GM12891 (cell line): ENCODE data around the gene MAGI1.

ENCODE experiments used
- DNase-seq: peaks from one replicate; pipeline ENCODE4 v3.0.0; 2011; ENCODE audit warnings: low spot score; ENCODE audit not compliant: insufficient read length
- FAIRE-seq: peaks from 2 replicates; lab custom pipeline; 2011; peaks lifted over from hg19 to GRCh38; lab: Jason Lieb, UNC
- PAX5 ChIP-seq: IDR thresholded peaks from 2 replicates; pipeline ENCODE4 v1.6.1; 2011; ENCODE audit warnings: low read length, moderate library complexity, mild to moderate bottlenecking; ENCODE audit not compliant: insufficient read depth, severe bottlenecking
- POLR2A ChIP-seq: IDR thresholded peaks from 2 replicates; pipeline ENCODE4 v1.6.1; 2011; ENCODE audit warnings: low read depth, low read length, control low read depth
- POLR2AphosphoS5 ChIP-seq: IDR thresholded peaks from 2 replicates; pipeline ENCODE4 v1.6.1; 2011; ENCODE audit warnings: low read depth, low read length, control low read depth
- POU2F2 ChIP-seq: IDR thresholded peaks from 2 replicates; pipeline ENCODE4 v1.6.1; 2011; ENCODE audit warnings: low read depth, mild to moderate bottlenecking, control low read depth, low read length, moderate library complexity
- SPI1 ChIP-seq: IDR thresholded peaks from 2 replicates; pipeline ENCODE4 v1.6.1; 2011; ENCODE audit warnings: low read depth, low read length, control low read depth
- TAF1 ChIP-seq: IDR thresholded peaks from 2 replicates; pipeline ENCODE4 v1.6.1; 2011; ENCODE audit warnings: low read depth, low read length, control low read depth

Gene MAGI1

DNA sequence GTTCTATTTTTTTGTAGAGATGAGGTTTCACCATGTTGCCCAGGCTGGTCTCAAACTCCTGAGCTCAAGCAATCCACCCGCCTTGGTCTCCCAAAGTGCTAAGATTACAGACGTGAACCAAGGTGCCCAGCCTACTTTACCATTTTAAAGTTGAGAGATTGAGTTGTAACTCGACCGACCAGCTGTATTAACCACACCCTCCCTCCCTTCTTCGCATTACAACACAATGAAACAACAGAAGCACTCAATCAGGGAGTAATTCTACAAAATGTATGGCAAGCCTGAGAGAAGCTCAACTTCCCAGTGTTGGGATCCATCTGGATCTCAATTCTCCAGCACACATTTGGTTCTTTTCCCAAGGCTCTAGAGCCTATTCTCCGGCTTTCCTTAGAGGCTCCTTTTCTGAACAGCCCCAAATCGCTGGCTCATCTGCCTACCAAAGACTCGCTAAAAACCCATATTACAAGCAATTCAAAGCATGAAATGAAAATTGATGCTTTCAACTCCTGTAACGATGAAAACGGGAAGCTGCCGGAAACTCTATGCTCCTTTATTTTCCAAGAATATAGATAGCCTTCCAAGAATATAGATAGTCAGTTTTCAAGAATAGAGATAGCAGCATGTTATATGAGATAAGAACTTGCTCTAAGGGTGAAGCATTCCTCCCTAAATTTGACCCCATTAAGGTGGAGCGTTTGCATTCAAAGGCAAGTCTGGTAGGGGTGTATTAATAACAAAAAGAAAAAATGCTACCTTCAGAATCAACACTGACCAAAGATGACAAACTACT is 450.9 kb downstream of the MAGI1 start:
- DNase-seq (no peak), FAIRE-seq (no peak)
- no peak for TF ChIP-seq POLR2A
- TF ChIP-seq SPI1: no peak
- no peak for TF ChIP-seq POLR2AphosphoS5
- TF ChIP-seq PAX5: no peak
- no peak for TF ChIP-seq POU2F2
- no peak for TF ChIP-seq TAF1

DNA sequence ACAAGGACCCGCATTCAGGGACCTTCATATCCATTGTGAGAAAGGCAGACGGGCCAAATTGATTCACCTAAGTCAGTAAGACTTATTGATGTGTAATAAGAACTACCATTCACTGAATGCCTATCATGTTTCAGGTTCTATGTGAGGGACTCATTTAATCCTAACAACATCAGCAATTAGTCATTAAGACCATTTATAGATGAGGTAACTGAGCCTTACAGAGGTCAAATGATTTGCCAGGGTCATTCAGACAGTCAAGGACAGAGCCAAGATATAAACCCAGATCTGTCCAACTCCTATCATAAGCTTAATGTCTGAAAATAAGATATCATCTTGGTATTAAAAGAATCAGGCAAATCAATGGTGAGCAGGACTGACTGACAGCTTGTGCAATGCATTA is 453.8 kb downstream of the MAGI1 start:
- DNase-seq: no peak
- FAIRE-seq: no peak
- TF ChIP-seq SPI1 (no peak), POLR2AphosphoS5 (no peak), POLR2A (no peak), POU2F2 (no peak), TAF1 (no peak), PAX5 (no peak)

DNA sequence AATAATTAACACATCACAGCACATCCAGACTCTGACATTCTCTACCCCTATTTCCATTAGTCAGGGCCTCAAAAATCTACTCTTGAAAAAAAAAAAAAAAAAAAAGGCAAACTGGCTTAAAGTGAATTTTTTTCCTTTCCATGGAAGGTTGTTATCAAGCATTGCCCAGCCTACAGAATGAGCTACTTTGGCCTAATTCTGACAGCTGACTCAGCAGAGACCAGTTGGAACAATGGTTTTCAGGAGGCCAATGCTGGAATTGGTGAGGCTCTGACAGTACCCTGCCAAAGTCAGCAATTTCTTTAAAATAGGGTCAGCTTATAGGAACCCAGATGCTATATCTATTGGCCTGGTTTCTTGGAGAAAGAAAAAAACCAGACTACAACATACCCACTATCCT is 454.7 kb downstream of the MAGI1 start:
- TF ChIP-seq POU2F2: no peak
- no peak for DNase-seq
- FAIRE-seq: no peak

DNA sequence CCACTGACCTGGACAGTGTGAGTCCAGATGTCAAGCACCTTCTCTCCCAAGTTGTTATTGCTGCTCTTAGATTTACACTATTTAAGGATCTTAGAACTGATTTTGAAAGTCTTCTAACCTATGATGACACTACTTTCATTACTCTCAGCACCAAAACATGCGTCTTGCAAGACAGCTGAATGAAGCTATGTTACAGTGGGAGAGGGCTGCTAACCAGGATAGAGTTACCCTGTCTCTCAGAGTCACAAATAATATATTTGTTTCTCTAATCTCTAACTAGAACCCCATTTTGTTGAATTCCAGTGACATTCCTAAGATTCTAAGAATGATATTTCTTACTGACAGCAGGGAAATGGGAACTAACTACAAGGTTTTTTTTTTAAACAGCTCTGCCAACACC is 455.5 kb downstream of the MAGI1 start:
- TF ChIP-seq PAX5 (no peak), SPI1 (no peak), TAF1 (no peak), POU2F2 (no peak), POLR2AphosphoS5 (no peak), POLR2A (no peak)
- FAIRE-seq: no peak
- DNase-seq: no peak

DNA sequence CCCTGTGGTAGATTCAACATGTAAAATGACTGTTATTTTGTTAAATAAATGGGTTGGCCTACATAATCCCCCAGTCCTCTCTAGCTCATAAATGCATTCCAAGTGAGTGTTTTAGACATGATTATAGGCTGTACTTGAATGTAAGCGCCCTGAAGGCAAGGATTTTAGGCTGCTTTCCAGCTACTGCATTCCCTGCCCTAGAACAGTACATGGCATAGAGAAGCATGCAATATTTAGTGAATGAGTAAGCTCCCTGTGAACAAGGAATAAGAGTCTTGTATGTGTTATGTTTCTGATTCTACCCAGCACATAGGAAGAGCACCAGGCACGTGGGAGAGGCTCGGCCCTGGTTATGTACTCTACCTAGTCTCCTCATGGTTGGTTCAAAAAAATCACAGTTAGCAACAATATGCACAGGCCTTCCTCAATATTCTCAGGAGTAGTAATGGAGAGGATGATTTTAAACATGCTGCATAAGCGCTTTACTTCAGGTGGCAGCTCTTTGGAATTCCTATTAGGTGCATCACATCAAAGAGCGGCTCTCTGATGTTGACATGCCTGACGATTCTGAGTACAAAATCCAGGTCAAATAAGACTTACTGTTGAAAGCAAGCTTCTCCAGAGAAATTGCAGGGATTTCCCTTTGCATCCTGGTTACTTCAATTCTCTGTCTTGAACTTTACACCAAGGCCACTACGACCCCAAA is 456.6 kb downstream of the MAGI1 start:
- DNase-seq: no peak
- TF ChIP-seq SPI1 (no peak), PAX5 (no peak), POLR2AphosphoS5 (no peak), TAF1 (no peak), POLR2A (no peak), POU2F2 (no peak)
- FAIRE-seq: no peak

DNA sequence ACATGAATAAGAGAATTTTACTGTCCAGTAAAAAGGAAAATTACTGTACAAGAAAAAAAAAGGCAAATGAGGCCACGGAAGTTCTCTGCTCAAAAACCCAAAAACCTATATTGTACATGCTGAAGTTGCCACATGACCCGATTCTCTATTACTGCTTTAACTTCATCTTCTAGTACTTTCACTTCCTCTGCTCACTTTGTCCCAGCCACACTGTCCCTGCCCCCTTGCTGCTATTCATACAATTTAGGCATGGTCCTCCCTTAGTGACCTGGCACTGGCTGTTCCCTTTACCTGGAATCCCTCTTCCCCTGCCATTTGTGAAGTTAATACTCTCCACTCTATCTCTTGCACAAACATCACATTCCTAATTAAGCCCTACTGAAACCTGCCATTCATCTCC is 457.4 kb downstream of the MAGI1 start:
- DNase-seq (no peak), FAIRE-seq (no peak)
- TF ChIP-seq POLR2A: no peak
- TF ChIP-seq TAF1: no peak
- TF ChIP-seq POU2F2: no peak
- TF ChIP-seq POLR2AphosphoS5: no peak
- peak; percentile 81 for TF ChIP-seq SPI1
- no peak for TF ChIP-seq PAX5

DNA sequence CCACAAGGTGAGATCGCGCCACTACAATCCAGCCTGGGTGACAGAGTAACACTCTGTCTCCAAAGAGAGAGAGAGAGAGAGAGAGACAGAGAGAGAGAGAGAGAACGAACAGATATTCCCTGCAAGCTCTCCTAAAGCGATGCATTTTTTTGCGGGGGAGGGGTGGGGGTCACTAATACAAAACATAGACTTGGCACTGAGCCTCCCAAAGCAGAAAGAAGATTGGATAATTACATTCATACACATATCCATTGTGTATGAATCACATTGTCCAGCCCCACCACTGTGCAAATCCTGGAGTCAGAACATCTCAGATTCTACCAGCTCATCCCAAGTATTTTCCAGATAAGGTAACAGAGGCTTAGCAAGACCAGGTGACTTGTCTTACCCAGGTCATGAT is 459.9 kb downstream of the MAGI1 start:
- TF ChIP-seq POU2F2 (no peak), POLR2AphosphoS5 (no peak), TAF1 (no peak), SPI1 (no peak), PAX5 (no peak), POLR2A (no peak)
- no peak for DNase-seq
- no peak for FAIRE-seq

DNA sequence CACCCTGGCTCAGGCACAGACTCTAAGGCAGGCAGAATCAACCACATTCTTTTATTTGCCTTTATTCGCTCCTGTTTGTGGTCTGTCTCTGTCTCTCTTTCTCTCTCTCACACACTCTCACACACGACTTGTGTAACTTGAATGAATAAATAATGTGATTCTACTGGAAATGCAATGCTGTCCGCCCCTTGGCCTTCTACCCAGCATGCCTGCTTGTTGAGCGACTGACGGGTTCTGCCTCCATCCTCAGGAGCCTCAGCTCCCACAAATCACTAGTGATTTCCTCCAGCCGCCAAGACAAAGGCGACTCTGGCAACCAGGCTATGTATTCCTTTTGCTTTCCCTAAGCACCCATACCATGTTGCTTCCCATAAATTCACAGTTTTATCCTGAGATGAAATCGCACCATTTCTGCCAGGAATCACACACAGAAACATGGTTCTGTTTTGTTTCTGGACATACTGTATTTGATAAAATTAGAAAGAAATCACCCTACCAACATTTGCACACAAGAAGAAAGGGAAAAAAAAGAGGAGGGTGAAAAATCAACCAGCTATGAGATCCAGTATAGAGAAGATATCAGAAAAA is 460.8 kb downstream of the MAGI1 start:
- TF ChIP-seq SPI1: no peak
- TF ChIP-seq POU2F2: no peak
- TF ChIP-seq TAF1: no peak
- DNase-seq: no peak
- FAIRE-seq: no peak

DNA sequence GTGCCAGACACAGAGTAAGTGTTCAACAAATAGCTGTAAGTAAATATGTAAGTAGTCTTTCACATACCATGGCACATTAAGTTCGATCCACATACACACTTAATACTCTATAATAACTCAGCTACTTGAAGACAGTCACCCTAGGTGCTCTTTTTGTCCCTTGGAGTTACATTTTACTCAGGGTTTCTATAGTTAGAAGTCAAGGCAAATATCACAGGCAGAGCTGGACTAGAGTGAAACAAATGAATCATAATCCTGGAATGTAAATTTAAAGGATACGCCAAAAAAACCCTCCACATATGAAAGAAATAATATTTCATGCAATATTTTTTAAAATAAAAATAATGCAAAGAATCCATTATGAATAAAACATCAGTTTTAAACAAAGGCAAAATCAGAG is 461.8 kb downstream of the MAGI1 start:
- DNase-seq: no peak
- no peak for FAIRE-seq
- TF ChIP-seq POLR2A (no peak), PAX5 (no peak), SPI1 (no peak), TAF1 (no peak), POU2F2 (no peak), POLR2AphosphoS5 (no peak)

DNA sequence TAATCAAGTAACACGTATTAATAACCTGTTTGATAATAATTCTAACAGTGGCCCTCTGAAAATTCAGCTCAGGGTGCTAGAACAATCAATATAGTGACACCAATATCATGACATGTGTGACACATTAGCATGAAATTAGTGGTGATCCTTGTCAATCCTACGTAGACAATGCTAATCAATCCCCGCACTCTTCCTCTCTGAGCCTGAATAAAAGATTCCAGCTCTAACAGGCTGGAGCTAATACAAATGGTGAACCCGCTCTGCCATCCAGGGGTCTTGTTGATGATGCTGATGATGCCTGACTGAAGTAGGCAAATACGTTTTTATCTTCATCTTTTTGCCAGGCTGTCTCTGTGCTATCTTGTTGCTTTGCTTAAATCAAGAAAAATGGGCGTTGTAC is 462.5 kb downstream of the MAGI1 start:
- TF ChIP-seq PAX5 (no peak), POLR2AphosphoS5 (no peak)
- DNase-seq: no peak
- no peak for FAIRE-seq
